ENCODE results near the gene GPS1.

GPS1 gene

DNA sequence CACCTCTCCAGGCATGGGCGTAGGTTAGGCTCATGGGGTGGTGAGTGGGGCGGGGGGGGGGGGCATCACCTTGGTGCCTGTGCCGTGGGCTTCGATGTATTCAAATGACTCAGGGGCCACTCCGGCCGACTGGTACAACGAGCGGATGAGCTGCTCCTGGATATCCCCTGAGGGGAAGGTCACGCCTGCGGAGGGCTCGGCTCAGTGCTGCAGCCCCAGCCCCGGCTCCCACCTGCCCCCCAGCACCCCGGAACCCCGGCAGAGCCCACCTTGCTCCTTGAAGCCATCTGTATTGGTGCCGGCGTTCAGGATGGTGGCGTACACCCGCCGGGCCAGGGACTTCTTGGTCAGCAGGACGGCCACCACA lies 40.9 kb downstream of the GPS1 start:
- no peak for DNase-seq

DNA sequence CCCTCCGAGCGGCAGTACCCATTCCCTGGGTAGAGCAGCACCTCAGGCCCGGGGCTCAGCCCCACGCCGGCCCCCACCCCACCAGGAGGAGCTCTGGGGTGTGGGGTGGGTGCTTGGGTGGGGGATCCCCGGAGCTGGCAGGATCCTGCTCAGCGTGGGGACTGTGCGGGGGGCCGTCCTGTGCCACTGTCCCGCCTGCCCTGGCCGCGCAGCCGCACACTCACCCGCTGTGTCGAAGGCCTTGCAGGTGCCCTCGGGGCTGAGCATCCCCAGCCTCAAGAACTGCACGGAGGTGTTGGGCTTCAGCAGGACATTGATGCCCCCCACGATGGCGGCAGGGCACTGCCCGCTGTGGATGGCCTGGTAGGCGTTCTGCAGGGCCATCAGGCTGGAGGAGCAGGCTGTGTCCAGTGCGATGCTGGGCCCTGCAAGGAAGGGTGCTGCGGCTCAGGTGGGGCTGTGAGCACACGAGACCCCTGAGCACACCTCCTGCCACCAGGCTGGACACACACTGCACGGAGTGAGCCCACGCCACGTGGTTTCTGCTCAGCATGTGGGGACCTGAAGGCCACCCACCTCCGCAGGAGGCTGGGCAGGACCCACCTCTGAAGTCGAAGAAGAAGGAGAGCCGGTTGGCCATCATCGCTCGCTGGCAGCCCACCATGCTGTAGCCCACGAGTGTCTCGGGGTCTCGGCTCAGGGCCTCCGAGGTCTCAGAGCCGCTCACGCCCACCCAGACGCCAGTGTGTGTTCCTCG lies 41.5 kb downstream of the GPS1 start:
- no peak for DNase-seq

DNA sequence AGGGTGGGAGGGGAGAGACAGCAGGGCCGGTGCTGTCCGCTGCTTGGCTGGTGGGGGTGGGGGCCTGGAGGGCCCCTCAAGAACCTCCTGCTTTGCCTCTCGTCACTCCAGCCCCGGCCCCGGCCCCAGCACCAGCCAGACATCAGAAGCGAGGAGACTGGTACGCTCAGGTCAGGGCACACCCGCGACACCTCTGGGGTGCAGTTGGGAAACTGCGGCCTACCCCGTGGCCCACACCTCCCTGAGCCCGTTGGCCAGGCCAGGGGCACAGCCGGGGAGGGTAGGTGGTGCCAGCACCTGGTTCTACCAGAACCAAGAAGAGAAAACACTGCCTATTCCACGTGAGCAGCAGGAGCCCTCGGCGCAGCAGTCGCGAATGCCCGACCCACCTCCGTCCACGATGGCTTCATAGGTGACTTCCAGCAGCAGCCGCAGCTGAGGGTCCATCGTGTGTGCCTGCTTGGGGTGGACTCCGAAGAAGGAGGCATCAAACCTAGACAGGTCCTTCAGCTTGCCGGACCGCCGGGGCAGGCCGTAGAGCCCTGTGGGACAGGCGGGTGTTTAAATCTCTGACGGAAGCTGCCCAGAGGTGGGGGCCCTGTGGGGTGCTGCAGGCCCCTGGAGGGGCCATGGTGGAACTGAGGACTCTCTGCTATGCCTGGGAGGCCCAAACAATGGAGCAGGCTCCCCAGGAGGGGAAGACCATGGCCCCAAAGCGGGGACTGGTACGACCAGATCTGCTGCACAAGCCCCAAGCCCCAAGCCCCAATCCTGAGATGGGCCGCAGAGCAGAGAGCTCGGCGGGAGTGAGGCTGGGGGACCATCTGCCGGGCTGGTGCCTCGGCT lies 43.5 kb downstream of the GPS1 start:
- DNase-seq = no peak

DNA sequence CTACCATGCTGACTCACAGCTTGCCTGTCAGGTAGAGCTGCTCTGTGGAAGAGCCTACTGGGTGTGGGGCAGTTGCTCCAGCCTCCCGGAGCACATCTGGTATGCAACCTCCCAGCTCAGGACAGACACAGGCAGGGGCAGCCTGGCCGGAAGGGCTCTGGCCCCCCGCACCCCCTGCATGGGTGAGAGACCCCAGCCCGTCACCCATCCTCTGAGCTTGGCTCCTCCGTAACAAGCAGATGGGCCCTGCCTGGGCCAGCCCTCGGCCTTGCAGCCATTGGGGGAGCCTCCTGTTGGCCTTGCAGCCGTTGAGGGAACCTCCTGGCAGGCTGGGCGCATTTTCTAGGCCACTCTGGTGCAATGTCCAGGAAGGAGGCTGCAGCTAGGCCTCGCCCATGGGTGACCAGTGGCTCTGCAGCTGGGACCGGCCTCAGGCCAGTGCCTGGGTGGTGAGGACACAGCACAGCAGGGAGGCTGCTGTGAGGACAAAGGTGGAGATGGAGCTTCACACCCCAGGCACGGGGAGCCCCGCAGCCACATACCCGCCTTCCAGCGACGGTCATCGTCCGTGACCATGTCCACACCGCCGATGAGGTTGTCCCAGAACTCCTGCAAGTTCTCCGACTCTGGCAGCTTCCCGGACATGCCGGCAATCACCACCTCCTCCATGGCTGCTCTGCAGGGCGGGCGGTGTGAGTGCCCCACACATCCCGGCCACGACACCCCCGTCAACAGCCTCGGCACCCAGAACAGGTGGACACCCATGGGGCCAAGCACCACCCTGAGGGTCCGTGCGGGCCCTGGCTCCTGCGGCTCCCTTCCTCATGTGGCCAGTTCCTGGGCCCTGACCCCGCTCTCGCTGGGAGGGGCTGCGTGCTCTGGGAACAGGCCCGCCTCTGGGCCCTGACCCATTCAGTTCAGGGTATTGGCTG lies 44.3 kb downstream of the GPS1 start:
- DNase-seq = no peak

DNA sequence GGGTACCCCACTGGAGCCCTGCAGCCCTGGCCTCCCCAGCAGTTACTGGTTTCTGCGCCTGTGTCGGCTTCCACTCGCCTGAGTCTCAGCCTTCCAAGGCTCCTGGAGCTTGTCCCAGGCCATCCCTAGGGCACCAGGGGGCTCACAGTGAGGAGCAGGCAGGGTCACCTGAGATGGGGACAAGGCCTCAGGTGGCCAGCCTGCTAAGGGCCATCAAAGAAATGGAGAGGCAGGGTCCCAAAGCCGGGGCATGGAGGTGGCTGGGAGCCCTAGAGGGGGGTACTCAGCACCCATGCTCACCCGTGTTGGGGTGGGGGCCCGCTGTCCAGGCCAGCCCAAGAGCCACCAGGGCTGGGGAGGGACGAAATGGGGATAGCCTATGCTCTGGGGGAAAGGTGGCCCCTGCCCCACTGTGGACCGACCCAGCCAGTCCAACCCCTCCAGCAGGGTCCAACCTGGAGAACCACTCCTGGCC lies 45.0 kb downstream of the GPS1 start:
- no peak for DNase-seq

DNA sequence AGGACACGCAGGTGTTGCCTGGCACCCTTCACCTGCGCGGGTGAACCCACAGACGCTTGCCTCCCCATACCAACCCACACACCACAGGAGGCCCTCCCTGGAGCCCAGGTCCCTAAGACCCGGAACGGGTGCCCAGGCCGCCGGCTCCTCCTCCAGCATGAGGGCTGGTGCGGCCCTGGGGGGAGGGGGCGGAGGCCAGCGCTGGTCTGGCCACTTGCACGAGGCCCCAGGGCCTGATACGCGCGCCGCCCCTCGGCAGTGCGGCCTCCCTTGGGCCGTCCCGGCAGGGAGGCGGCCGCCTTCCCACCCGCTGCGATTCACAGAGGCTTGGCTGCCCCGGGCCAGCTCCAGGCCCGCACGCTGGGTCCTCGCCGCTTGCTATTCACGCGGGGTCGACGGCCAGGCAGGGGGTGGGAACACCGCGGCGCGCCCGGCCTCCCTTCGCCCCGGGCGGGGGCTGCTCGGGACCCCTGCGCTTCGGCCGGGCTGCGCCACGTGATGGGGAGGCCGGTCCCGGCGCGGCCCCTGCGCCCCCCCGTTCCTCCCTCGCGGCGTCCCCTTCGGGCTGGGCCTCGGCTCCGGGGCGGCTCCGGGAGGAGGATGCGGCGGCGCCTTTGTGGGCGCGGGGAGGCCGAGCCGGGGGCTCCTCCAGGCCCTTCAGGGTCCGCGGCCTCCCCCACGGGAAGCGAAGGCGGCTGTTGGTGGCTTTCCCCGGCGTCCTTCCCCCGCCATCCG lies 45.7 kb downstream of the GPS1 start:
- peak in 1 of 2 donors; percentile 34 for DNase-seq

DNA sequence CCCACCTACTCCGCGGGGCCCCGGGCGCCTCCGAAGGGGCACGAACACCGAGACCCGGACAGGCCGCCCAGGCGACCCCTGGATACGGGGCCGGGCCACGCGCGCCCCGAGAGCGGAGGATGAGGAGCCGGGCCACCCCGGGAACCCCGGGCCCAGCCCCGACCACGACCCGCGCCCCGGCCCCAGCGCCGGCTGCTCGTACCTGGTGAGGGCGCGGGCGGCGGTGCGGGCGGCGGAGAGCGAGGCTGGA lies 46.1 kb downstream of the GPS1 start:
- DNase-seq = peak; percentile 49 to 67

DNA sequence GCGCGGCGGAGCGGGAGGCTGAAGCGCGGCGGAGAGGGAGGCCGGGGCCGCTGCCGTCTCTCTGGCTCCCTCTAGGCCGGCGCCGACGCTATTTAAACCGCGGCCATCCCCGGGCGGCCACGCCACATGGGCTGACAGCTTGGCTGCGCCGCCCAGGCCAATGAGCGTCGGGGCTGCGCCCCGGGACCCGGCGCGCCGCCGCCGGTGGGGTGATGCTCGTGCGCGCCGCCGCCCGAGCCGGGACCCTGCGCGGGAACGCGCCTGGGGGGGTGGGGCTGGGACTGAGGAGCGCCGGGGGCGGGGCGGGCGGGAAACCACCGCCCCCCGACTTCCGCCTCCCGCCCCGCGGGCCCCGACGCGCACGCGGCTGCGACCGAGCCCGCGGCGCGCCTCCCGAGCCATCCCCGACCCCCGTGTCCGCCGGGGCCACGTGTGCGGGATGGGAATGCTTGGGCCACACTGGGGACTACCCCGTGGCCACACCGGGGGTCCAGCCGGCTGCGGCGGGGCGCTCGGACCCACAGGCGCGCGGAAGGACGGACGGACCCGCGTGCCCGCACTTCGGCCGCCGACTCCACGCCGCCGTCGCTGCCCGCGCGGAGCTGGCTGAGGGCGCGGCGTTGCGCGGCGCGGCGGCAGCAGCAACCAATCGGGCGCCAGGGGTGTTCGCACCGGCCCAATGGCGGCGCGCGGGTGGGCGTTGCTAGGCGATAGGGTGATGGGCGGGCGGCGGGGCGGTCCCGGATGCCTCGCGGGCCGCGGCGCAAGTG lies 46.7 kb downstream of the GPS1 start, which contains the start of gene FASN:
Gene FASN, minus strand, starts transcription at position 68 of the 770 bp plus-strand sequence. CDS start 1,791 bp downstream, outside the sequence.
- peak; percentile 92 to 93 for DNase-seq

DNA sequence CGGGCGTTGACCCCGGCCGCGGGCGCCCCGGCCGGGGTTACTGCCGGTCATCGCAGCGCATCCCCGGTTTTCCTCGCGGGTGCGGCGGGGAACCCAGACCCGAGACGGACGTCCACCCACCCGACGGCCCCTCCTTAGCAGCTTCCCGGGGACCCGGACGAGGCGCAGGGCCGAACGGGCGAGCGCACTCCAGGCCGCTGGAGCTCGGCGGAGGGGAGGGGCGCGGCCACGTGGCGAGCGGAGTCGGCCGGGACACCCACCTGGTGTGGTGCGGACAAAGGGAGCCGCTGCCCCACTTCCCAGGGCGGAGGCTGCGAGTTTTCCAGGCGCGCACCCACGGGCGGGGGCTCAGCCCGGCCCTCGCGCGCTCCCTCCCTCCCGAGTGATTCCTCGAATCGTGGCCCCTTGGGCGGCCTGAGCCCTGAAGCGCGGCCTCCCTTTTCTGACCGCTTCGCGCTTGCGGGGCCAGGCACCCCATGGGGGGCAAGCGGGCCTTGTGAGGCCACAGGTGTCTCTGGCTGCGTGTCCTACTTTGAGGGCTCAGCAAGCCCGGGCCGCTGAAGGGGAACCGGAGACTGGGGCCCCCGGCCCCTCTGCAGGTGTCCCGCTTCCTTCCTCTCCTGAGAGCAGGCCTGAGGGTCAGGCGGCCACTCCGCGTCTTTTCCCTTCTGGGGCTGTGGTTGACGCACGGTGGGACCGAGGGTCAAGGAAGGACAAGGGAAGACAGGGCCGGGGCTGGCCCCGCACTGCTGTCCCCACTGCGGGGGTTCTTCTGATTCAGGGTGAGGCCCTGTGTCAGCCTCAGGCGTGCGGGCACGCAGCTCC lies 47.5 kb downstream of the GPS1 start:
- no peak for DNase-seq

DNA sequence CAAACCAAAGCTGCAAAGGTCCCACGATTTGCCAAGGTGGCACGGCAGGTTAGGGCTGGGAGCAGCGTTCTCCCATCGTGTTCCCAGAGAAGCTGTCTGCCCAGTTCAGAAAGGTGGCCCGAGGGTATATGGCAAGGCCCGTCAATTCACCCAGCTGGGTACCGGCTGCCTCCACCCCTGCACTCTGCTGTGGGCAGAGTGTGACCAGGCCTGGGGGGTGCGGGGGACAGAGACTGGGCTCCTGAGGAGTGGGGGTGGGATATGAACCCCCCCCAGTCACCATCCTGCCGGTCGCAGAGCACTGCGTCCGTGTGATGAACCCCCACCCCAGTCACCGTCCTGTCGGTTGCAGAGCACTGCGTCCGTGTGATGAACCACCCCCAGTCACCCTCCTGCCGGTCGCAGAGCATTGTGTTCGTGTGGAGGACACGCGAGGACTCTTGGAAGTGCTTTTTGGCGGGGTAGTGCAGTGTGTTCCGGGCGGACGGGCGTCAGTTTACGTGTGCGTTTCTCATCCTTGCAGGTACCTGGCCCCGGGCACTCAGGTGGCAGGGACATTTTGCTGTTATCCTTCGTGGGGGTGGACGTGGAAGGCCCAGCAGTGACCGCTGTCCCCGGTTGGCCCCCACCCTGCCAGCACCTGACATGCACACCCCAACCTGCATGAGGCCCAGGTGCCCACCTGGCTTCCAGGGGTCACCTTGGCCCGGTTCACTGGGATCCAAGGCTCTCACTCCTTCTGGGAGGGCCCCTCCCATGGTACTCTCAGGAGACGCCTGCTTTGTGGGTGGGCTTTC lies 49.0 kb downstream of the GPS1 start:
- DNase-seq = no peak

DNA sequence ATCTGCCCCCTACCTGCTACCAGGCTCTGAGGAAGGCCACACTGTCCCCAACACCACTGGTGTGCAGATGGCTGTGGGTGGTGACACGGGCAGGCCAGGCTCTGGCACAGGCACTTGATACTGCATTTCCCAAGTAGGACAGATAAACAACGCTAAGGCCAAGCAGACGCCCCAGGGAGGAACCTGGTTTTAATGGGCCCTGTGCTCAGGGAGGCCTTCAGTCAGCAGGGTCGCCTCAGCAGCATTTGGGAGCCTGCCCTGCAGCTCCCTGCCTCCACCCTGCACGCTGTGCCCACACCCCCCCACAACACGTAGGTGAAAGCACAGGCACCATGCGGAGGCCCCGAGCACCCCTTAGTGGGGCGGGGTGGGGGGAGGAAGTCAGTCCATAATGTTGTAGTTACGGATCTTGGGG lies 49.6 kb downstream of the GPS1 start:
- no peak for DNase-seq

DNA sequence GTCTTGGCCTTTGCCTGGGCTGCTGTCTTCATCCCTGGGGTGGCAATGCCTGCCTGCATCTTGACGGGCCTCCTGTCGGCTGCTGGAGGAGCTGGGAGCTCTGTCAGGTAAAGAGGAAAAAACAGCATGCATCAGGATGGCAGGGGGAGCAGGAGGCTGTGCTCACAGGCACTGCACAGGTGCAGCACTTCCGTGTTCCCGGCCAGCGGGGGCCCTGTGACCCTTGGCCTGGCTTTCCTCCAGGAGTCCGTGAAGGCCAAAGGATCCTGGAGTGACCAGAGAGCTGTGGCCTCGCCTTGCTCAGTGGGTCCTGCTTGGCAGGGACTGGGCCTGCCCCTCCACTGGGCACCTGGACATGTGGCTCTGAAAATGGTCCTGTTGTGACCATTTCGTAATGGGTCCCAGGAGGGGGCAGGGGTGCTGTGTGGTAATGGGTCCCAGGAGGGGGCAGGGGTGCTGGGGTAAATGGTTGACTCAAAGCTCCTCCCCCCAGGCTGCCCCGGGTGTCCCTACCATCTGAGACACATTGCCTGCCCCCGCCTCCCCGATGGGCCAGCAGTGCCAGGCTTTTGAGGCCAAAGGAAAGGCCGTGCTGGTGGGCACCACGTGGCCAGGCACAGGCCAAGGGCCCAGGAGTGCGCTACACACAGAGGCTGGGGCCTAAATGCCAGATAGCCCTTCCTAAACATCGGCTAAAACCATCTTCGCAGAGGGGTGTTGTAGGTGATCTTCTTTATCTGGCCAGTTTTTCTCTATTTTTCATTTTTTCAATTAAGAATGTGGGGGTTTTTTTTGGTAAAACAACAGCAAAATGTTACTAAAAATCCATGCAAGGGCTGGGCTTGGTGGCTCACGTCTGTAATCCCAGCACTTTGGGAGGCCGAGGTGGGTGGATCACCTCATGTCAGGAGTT lies 50.3 kb downstream of the GPS1 start:
- no peak for DNase-seq

DNA sequence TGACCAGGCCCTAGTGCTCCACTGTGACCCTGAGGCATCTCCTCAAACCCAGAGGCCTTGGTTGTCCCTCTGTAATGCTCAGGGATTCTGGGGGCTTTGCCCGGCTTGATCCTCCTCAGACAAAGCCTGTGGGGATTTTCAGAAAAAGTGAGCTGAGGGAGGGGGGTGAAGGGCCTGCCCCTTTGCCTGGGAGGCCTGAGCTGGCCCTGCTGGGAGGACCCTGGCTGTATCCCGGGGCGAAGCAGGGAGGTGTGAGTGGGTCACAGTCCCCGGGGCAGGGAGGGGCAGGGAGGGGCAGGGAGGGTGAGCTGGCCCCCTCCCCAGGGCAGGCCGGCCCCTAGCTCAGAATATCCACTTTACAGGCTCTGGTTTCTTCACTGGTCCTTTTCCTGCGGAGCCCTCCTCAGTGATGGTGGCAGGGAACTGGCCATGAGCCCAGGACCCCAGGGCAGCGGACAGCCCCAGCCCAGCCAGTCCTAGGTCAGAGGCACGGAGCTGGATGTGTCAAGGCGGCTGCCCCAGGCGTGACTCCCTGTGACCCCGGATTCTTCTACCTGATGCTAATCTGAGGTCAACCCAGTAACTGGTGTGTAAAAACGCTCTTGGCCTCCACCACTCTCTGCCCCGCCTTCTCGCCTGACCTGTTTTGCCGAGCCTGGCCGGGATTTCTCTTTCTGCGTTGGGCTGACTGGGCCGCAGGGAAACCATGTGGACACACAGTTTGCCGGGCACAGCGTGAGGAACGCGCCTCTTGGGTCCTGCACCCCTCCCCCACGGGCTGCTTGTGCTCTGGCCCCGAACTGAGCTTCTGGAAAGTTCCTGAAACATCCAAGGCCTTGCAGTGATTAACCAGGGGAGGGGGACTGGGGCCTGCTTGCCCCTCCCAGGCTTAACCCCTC lies 52.1 kb downstream of the GPS1 start:
- DNase-seq = no peak

DNA sequence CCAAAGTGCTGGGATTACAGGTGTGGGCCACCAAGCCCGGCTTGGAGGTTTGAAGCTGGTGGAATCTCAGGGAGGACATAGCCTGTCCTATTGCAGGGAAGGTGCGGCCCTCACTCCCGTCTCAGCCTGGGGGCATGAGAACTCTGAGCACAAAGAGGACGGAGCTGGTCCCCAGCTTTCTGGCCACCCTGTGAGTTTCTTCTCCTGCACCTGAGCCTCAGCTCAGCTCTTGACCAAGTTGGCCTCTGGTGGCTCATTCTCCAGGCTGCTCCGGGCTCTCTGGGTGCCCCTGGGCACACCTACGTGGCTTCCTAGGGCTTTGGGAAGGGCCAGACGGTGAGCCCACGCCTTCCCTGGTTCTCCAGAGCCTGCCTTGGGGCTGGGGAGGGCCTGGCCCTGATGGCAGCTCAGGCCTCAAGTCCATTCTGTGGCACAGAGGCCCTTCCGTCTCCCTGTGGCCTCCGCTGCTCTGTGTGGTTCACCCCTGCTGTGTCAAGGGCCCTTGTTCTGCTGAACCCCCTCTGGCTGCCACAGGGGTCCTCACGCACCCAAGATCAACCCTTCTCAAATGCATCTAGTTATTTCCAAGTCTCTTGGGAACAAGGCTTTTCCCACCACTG lies 53.2 kb downstream of the GPS1 start:
- no peak for DNase-seq

DNA sequence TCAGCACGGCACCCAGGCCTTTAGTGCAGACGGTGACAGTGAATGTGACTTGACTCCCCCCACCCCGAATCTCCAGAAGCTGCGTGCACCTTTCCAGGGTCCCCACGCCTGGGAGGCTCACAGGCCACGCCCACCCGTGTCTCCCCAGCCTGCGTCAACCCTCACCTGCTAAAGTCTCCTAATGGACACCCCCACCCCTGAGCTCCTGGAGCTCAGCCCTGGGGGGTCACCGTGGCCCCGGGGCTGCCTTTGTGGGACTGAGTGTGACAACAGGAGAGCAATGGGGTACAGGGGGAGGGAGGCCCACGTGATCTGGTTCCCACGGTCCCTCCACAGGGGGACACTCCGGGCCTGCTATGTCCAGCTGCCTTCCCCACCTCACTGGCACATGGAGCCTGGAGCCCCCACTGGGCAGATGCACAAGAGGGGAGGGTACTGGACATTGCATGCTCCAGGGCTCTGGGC lies 53.8 kb downstream of the GPS1 start:
- no peak for DNase-seq

DNA sequence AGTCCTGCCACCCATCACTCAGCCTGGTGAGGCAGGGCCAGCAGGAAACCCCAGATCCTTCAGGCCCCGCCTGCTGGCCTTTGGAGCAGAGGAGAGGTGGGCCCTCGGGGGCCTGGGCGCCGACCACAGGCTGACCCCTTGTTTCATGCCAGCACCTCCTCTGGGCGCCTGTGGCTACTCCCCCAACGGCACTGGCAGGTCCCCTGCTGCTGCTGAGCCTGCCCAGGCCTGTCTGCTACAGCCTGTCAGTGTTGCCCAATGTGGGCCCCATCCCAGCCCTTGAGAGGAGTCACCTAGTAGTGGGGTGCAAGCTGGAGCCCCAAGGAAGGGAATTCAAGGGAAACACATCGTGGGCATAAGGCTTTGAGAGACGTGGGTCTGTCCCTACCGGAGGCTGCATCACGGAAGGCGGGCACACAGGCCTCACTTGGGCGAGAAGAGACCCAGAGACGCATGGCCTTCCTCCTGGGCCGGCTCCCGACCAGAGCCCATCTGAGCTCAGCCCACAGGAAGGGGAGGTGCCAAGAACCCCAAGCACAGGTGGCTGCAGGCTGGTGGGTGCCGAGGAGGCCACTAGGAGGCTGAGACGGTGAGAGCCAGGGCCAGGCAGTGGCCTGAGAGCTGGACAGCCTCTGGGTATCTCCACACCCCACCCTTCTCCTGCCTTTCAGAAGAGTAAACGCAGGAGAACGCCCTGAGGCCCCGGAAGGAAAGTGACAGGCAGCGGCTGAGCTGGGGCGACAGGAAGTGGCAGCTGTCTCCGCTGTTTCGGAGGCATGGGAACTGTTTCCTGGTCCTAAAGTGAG lies 54.4 kb downstream of the GPS1 start:
- peak; percentile 50 to 57 for DNase-seq

Measured in activated CD4-positive, alpha-beta T cell treated with anti-CD3 and anti-CD28 coated beads for 4 hours (primary cell).